ENCODE measurements around the gene TPRG1.
A peak's percentile ranks its signal among the peaks of the same experiment; 100 is the strongest.

TPRG1 gene

GRCh38 chr3:189171707-189172106 is at the start of gene TPRG1:
TPRG1 (plus strand) TSS chr3:189171971; CDS start chr3:189207385, 35,414 bp downstream.
- DNase-seq: no peak

- DNase-seq: no peak
These were observed 49.7 kb upstream of the TPRG1 start for GRCh38 chr3:189122110-189122509.

- no peak for DNase-seq
These were observed 49.1 kb upstream of the TPRG1 start for GRCh38 chr3:189122526-189123205.

- no peak for DNase-seq
These were observed 48.0 kb upstream of the TPRG1 start for GRCh38 chr3:189123595-189124387.

GRCh38 chr3:189132231-189132671 is 39.5 kb upstream of the TPRG1 start:
- peak; percentile 76 for DNase-seq

- DNase-seq: no peak
These were observed 38.9 kb upstream of the TPRG1 start for GRCh38 chr3:189132839-189133238.

- no peak for DNase-seq
These were observed 38.0 kb upstream of the TPRG1 start for GRCh38 chr3:189133768-189134167.

- DNase-seq: no peak
These were observed 34.4 kb upstream of the TPRG1 start for GRCh38 chr3:189137416-189137815.

DNA sequence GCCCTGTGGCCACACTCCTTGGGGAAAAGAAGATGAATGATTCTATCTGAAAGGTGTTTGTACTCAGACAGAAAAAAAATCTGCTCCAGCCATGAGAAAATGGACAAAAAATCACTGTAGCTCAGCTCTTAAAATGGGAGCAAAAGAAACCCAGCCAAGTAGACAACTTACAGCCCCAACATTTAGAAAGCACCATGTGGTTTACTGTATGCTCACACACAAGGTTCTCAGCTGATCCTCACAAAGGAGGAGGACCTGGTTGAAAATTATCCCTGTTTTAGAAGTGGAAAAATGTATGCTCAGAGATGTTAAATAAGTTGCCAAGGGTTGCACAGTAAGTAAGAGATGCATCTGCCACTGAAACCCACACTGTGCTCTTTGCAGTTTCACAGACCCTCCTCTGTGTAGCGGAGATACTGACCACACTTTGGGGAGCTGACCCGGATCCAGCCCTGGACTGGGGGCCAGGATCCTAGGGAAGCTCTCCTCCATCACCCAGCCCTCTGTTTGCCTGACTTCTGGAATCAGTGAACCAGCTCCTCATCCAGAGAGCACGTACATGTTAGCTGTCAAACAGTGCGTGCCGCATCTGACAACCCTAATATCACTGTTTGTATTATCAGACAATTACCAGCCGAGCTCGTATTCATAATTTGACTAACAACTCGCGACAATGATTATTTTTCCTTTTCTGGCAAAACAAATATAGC is 32.7 kb upstream of the TPRG1 start:
- no peak for DNase-seq

GRCh38 chr3:189139611-189139940 is 32.2 kb upstream of the TPRG1 start:
- DNase-seq: no peak

DNA sequence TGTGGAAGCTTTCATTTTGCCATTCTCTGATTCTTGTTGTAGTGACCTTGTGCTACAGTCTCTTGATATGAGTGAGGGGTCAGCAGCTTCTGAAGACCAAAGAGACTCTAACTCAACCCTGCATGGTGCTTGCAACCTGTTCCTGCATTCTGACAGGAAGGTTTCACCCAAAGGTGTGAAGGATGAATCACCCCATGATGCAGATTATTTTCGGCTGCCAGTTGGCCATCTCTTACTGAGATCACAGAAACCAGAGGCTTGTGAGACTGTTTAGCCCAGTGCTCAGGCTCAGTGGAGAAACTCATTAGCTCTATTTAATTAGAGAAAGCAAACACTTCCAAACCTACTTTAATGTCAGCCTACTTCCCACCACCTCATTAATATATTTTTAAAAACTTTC is 29.2 kb upstream of the TPRG1 start:
- no peak for DNase-seq

GRCh38 chr3:189143321-189143720 is 28.4 kb upstream of the TPRG1 start:
- DNase-seq: no peak

- DNase-seq: no peak
These were observed 28.0 kb upstream of the TPRG1 start for GRCh38 chr3:189143771-189144170.

- DNase-seq: no peak
These were observed 27.1 kb upstream of the TPRG1 start for GRCh38 chr3:189144645-189145044.

GRCh38 chr3:189146848-189147247 is 24.9 kb upstream of the TPRG1 start:
- no peak for DNase-seq

GRCh38 chr3:189148081-189148507 is 23.7 kb upstream of the TPRG1 start:
- DNase-seq: peak; percentile 65

DNA sequence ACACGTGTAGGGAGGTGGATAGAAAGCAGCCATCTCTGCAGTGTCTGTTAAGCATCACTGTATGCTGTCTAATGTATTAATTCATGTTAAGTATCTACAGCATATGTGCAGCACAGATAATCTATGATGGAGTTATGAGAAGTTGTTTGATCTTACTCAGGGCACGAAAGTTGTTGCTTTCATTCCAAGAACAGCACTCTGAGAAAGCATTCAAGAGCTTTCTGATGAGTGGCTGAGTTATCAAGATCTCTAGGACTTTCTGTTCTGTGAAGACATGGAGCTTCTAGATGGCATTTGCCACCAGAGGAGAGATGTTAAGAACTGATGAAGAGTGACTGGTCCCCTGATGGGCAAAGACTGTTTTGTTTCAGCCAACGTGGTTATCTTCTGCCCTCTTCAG is 22.6 kb upstream of the TPRG1 start:
- no peak for DNase-seq

DNA sequence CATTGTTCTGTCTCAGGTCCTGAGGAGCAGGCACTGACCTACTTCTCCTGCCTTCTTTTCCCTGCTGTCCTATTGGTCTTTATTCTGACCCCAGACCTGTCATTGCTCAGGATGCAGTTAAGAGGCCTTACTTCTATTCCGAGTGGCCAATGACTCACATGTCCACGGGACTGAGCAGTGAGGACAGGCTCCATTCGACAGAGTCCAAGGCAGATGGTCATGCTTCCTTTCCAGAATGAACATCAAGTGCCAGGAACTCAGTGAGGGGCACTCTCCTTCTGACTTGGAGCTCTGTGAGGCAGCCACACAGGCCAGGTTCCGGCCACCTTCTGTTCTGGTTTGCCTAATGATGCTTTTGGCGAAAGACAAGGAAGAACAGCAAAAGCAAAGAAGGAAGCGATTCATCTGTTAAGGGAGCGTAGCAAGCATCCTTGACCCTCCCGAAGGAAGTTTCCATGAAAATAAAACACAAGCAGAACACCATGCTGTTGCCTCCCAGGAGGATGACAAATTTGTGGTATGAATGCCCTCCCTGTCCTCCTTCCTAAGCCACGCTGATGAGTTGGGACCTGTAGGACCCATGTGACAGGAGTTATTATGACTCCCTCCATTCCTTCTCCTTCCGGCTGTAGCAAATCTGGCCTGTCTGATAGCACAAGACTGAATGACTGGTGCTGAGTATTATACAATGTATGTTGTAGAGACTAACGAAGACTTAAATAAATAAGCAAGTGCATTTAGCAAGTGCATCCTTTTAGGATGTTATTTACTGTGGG is 14.4 kb upstream of the TPRG1 start:
- DNase-seq: no peak

- DNase-seq: no peak
These were observed 13.7 kb upstream of the TPRG1 start for GRCh38 chr3:189158034-189158433.

GRCh38 chr3:189160519-189161309 is 11.1 kb upstream of the TPRG1 start:
- DNase-seq: no peak

DNA sequence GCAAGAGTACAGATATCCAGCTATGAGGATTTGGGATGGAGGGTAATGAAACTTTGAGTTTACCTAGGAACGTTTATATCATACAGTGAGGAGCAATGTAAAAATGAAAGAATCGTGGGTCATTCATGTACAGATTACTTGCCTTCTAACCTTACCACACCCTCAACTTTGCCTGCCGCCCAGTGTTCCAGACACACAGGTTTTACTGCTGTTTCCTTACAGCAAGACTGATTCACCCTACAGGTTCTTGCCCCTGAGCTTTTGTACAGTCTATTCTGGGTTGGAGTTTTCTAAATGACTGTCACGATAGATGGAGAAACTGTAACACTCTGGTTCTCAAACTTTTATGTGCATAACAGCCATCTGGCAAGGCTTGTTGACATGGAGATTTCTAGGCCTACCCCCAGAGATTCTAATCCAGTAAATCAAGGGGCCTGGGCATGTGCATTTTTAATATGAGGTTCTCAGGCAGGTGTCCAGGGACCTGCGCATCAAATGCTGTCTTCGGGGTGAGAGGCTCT is 6.6 kb upstream of the TPRG1 start:
- no peak for DNase-seq

DNA sequence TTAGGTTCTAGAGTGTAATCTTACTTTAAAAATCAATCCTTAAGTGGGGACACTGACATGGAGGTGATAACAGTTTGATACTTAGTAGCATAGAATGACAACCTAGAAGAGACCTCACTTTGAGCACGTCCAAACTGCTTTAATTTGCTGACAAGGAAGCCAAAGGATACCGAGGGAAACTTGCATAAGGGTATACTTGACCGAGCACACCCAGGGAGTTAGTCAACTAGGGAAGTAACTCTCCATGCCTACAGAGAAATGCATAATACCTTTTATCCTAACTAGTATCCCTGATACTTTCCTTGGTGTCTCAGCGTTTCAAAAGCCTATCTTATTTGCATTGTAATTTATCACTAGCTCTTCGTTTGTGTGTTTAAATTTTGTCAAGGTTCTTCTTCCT is 5.5 kb upstream of the TPRG1 start:
- DNase-seq: no peak

Data from activated naive CD4-positive, alpha-beta T cell treated with anti-CD3 and anti-CD28 coated beads, Interleukin-2, amount 50 U/mL, for 16 hours (primary cell).